ENCODE measurements around the gene DCLK2.
"Not testable (repeated sequence)": the region's sequence is repeated elsewhere in the genome, so short reads cannot be mapped to it uniquely, and the experiment has no call there.

DCLK2 gene

GRCh38 chr4:150156543-150156942 lies 78.3 kb downstream of the DCLK2 start:
- DNase-seq (ENCODE audit: low spot score), result no peak
- no peak for TF ChIP-seq CTCF (IDR thresholded peaks at IDR 0.05; ENCODE audit: borderline replicate concordance, control extremely low read depth, extremely low read depth, insufficient read depth, missing control alignments)
- in situ Hi-C loops (cut with MboI; ENCODE audit: low sequenced_read_pairs, unreplicated experiment), result no loop called here

GRCh38 chr4:150158041-150158440 lies 79.8 kb downstream of the DCLK2 start:
- DNase-seq (ENCODE audit: low spot score), result no peak
- in situ Hi-C loops (cut with MboI; ENCODE audit: low sequenced_read_pairs, unreplicated experiment), result no loop called here
- no peak for TF ChIP-seq CTCF (IDR thresholded peaks at IDR 0.05; ENCODE audit: borderline replicate concordance, control extremely low read depth, extremely low read depth, insufficient read depth, missing control alignments)

- TF ChIP-seq CTCF (IDR thresholded peaks at IDR 0.05; ENCODE audit: borderline replicate concordance, control extremely low read depth, extremely low read depth, insufficient read depth, missing control alignments), result no peak
- in situ Hi-C loops (cut with MboI; ENCODE audit: low sequenced_read_pairs, unreplicated experiment), result no loop called here
- DNase-seq (ENCODE audit: low spot score), result no peak
Measured at GRCh38 chr4:150160473-150160872, 82.2 kb downstream of the DCLK2 start.

DNA sequence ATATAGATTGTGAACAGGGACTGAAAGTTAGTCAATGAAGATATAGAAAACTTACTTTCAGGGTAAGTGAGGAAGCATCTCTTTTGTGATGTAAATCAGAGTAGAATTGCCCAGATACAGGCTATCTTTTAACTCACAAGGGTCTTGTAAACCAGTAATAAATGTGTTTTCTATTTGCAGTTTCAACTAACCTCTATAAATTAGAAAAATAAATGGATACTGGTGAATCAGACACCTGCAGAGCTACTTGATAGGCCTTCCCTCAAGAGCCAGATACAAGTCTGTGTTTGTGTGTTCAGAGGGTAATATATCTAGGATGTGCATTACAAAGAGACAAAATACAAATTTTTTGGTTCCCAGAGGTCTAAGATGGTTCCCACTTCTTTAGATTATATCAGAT lies 82.9 kb downstream of the DCLK2 start:
- in situ Hi-C loops (cut with MboI; ENCODE audit: low sequenced_read_pairs, unreplicated experiment), result no loop called here

DNA sequence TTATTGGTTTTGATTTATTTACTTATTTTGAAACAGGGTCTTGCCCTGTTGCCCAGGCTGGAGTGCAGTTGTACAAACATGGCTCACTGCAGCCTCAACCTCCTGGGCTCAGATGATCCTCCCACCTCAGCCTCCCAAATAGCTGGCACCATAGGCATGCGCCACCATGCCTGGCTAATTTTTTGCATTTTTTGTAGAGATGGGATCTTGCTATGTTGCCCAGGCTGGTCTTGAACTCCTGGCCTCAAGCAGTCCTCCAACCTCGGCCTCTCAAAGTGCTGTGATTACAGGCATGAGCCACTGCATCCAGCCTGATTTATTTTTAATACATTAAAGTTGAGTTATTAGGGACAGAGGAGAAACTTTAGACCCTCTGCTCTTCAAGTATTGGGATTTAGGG lies 83.8 kb downstream of the DCLK2 start:
- in situ Hi-C loops (cut with MboI; ENCODE audit: low sequenced_read_pairs, unreplicated experiment), result not testable (repeated sequence)

More for the DNA sequence above, 82.9 kb downstream of the DCLK2 start:
- DNase-seq (ENCODE audit: low spot score), result no peak
- TF ChIP-seq CTCF (IDR thresholded peaks at IDR 0.05; ENCODE audit: borderline replicate concordance, control extremely low read depth, extremely low read depth, insufficient read depth, missing control alignments), result no peak

GRCh38 chr4:150164055-150164454 lies 85.8 kb downstream of the DCLK2 start:
- no peak for DNase-seq (ENCODE audit: low spot score)
- in situ Hi-C loops (cut with MboI; ENCODE audit: low sequenced_read_pairs, unreplicated experiment), result no loop called here
- no peak for TF ChIP-seq CTCF (IDR thresholded peaks at IDR 0.05; ENCODE audit: borderline replicate concordance, control extremely low read depth, extremely low read depth, insufficient read depth, missing control alignments)

More for the DNA sequence above, 83.8 kb downstream of the DCLK2 start:
- DNase-seq (ENCODE audit: low spot score), result not testable (repeated sequence)

DNA sequence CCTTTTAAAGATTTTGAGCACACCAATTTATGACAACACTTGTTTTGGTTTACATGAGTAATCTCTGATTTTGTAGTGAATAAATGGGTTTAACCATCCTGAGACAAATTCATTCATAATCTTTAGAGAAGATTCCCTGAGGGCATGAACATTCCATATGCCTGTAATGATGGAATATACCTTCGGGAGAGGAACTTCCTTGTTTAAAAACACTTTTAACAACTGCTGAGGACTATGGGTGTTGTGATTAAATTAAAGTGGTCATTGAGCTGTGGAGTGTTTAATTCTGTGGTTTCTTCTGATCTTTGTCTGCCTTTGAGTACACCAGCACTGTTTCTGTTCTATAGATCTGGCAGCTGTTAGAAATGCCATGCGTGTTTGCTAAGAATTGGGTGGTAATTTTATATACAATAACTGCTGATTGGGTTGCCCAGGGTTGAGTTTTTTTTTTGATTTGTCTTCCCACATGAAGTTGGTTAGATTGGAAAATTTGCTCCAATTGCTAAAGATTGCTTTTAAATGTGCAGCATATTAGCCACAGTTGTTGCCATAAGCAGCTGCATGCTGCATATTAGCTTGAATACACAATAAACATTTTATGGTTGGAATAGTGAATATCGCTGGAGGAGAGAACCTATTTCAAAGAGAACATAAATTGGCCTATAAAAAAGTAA lies 86.8 kb downstream of the DCLK2 start:
- in situ Hi-C loops (cut with MboI; ENCODE audit: low sequenced_read_pairs, unreplicated experiment), result no loop called here
- TF ChIP-seq CTCF (IDR thresholded peaks at IDR 0.05; ENCODE audit: borderline replicate concordance, control extremely low read depth, extremely low read depth, insufficient read depth, missing control alignments), result no peak
- DNase-seq (ENCODE audit: low spot score), result no peak
